Measurements from ENCODE around the gene MAP1LC3B.
"Not testable (repeated sequence)": the region's sequence is repeated elsewhere in the genome, so short reads cannot be mapped to it uniquely, and the experiment has no call there.

Gene MAP1LC3B

DNA sequence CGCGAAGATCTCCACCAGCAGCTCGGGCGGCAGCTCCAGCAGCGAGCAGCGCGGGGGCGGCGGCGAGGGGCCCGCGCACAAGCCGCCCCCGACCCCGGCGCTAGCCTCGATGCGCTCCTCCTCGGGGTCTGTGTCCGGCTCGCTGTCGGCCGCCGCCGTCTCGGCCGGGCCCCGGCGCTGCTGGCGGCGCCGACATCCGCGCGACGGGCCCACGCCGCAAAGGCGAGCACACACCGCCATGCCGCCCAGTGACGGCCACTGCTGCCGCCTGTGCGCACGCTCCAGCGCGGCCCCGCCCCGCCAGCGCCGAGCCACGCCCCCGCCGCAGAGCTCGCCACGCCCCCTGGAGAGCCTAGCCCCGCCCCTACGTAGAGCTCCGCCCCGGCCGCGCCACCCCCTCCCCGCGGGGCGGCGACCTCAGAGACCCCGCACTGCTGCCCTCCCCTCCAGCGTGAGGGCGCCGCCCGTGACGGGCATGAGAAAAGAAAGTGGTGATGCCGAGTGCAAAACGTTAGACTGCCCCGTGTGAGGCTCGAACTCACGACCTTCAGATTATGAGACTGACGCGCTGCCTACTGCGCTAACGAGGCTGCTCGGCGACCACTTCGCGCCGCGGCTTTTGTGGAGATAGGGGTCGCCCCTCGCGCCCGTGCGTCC lies 8.5 kb upstream of the MAP1LC3B start, which contains the start of gene FBXO31:
FBXO31 (minus strand) TSS at position 272 of the 657 bp plus-strand sequence; CDS start at position 240, 32 bp downstream.
- no peak for FAIRE-seq

DNA sequence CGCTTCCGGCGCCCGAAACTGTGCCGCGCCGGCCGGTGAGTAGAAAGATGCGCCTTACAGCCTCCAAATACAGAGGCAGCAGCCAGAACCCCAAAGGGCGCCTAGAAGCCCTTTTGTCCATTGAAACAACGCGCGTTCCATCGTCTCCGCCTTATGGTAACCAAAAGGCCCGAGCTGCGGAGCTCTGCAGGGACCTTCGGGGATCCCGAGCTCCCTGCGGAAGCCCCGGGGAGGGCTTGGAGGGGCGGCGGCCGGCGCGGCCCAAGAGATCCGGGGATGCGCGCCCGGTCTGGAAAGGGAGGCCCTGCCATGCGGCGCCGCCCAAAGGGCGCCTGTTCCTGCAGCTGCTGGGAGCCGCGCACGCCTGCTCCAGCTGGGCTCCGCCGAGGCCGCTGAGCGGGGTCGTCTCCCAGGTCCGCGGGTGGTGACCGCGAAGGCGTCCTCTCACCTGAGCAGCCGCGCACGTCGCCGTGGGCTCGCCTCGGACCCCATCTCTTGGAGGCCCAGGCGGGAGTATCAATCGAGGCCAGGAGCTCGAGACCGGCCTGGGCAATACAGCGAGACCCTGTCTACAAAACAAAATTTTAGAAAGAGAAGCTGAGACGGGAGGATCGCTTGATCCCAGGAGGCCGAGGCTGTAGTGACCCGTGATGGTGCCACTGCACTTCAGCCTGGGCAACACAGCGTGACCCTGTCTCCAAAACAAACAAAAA lies 7.8 kb upstream of the MAP1LC3B start:
- no peak for FAIRE-seq

DNA sequence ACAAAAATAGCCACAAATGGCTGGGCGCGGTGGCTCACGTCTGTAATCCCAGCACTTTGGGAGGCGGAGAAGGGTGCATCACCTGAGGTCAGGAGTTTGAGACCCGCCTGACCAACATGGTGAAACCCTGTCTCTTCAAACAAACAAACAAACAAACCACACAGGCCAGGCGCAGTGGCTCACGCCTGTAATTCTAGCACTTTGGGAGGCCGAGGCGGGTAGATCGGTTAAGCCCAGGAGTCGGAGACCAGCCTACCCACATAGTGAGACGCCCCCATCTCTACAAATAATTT lies 7.3 kb upstream of the MAP1LC3B start:
- FAIRE-seq, result not testable (repeated sequence)

DNA sequence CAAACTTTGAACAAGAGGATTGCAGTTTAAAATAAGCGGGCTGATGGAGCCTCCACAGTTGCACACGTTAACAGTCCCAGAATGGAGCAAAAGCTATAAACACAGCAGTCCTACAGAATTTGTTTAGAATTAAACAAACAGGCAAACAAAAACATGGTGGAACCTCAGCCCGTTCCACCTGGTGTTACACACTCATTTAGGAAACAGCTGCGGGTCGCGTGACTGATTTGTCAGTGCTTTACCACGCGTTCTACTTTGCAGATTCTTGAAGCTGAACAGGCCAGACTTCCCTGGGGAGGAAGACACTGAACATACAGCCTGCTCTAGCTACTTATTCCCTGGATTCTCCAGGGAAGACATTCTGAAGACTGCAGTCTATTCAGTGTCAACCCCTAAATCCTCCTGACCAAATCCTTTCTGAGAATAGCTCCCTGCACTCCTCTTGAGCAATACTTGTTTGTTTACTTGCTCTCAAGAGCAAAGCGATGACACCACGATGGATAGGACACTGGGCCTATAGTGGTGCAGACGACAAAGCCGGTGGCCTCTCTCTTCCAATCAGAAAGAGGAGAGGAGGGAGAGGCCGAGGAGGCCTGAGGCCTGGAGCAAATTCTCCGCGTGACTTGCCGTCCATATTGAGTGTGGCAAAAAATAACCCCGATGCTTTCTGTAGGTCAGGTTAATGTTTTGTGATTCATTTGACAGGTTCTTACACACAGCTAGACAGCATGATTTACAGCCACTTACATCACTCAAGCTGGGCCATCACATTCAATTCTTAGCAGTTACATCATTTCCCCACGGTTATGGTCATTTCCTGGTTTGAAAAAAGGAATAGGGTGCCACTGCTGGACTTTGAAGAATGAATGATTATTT lies 4.0 kb upstream of the MAP1LC3B start:
- FAIRE-seq, result peak; percentile 95

DNA sequence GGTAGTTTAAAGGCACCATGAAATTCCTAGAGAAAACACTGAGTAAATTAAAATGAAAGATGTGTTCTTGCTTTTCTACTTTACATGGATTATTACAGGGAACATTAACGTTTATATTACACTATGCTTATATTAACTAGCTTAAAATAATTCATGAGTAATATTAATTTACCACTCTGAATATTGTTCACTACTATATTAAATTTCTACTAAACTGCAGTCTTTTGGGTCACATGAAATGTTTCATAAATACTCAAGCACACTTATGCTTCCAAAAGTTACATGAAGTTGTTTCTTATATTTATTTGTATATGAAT lies 3.4 kb upstream of the MAP1LC3B start:
- no peak for FAIRE-seq

- no peak for FAIRE-seq
Measured at GRCh38 chr16:87389245-87389644, 2.9 kb upstream of the MAP1LC3B start.

GRCh38 chr16:87389914-87390313 lies 2.2 kb upstream of the MAP1LC3B start:
- not testable (repeated sequence) for FAIRE-seq

DNA sequence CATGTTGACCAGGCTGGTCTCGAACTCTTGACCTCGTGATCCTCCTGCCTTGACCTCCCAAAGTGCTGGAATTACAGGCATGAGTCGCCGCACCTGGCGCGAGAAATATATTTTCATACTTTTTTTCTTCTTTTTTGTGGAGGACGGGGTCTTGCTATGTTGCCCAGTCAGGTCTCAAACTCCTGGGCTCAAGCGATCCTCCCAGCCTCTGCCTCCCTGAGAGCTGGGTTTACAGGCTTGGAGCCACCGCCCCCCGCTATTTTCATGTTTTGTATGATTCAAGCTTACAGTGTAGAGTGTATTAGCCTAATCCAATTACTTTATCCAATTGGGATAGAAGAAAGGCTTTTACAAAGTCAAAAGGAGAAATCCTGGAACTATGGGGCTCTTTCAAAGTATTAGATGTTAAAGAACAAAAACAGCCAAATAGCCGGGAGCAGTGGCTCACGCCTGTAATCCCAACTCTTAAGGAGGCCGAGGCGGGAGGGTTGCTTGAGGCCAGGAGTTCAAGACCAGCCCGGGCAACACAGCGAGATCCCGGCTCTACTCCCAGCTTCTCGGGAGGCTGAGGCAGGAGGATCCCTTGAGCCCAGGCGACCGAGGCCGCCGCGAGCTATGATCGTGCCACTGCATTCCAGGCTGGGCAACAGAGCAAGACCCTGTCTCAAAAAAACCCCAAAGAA lies 1.4 kb upstream of the MAP1LC3B start:
- FAIRE-seq, result no peak

DNA sequence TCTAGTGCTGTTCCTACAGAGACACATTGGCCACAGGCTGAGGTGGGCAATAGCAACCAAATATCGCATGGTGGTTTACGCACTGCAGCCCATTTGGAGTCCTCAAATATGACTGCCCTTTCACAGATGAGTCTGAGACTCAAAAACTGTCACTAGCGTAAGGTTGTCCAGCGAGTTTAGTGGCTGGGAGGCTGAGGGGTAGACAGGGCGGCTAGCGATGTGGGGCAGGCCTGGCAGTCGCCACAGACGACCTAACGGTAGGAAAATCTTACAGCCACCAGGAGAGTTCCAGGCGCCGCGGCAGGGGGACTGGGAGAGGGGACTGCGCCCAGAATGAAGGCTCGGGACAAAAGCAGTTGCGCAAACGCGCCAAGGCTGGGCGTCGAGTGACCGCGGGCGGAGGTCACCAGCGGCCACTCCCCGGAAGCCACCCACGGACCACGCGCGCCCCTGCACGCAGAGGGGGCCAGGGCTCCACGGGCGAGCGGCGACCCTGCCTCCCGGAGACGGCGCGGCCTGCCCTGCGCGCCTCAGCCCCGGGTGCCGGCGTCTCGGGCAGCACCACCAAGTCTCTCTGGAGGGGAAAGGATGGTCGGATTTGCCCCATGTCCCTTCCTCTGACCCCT lies 699 bp upstream of the MAP1LC3B start:
- FAIRE-seq, result no peak

GRCh38 chr16:87392821-87393679 lies 914 bp downstream of the MAP1LC3B start:
- FAIRE-seq, result no peak

- no peak for FAIRE-seq
Measured at GRCh38 chr16:87393680-87394055, 1.5 kb downstream of the MAP1LC3B start.

DNA sequence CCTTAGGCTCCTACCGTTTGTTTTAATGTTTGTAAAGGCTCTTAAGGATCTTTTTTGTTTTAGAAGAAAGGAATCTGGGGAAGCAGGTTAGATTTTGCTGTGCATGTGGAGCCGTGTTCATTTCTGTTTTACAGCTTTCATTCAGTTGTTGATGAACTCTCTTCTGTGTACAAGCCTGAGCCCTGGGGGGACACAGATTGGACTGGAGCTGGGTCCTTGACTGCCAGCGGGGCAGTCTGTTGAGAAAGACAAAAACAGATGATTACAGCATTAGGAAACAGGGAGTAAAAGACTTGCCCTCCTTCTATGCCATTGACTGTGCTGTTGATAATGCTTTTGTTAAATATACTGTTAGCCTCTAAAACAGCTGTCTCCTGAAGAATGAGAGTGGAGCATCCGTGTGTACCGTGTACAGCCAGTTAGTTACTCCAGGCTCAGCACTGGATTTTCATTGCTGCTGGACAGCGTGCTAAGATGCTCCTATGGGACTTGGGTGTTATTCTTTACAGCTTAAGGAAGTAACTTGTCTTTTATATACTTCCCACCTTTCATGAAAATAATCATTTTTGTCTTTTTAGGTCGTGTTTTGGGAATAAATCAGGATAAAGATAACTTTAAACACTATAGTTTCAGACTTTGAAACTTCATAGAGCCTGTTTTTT lies 3.2 kb downstream of the MAP1LC3B start:
- no peak for FAIRE-seq

GRCh38 chr16:87404764-87405625 lies 12.9 kb downstream of the MAP1LC3B start:
- no peak for FAIRE-seq

GRCh38 chr16:87406495-87407088 lies 14.5 kb downstream of the MAP1LC3B start:
- FAIRE-seq, result no peak

DNA sequence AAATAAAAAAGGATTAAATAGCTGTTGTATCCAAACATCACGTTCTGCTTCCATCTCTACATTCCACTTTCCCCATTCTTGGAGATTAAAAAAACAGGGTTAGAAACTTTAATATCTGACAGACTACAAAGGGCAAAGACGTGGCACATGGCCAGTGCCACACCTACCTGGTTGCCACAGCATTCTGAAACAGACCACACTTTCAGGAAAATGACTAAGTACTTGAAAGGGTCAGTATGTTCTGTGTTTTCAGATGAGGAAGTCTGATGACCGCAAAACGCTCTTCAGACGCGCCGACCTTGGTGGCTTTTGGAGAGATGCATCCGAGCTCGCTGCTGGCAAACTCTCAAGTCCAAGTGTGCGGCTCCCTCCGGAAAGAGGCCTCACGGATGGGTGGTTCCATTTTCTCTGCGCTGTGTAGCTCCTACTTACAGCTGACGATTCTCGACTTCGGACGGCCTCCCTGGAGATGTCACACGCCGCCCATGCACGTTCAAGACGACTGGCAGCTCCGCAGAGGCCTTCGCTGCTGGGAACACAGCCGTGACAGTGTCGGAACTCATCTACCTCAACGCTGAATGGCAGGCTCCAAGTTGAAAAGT lies 15.5 kb downstream of the MAP1LC3B start:
- FAIRE-seq, result no peak

- no peak for FAIRE-seq
Measured at GRCh38 chr16:87409153-87409552, 17.0 kb downstream of the MAP1LC3B start.

DNA sequence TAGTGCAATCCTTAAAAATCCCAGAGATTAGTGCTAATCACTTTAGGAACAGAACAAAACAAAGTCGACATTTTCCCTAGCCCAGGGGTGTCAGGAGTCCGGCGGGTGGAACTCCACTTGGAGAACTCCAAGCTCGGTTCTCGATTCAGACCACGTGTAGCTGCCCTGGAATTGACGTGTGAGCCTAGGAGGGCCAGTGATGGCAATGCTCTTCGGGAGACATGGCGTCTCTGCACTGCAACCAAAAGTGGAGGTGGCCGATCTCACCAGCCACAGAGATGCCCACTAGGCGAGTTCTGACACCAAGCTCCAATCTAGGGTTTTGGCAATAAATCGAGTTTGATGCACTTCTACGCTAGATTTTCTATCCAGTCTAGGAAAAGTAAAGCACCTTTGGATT lies 17.6 kb downstream of the MAP1LC3B start:
- FAIRE-seq, result no peak

DNA sequence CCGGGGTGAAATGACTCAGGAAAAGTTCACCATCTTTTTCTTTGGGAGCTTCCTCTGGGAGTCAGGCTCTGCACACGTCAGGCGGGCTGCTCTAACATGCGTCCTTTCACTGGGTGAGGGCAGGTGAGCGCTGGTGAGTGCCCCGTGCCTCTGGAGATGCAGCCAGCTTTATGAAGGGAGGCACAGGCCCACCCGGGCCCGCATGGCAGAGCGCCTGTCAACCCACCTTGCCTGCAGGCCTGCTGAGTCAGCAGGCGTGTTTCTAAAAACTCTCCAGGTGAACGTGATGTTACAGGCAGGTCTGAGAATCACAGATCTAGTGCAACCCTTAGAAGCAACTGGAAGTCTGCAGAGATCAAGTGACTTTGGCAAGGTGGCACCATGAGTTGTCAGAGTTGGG lies 18.4 kb downstream of the MAP1LC3B start:
- no peak for FAIRE-seq

DNA sequence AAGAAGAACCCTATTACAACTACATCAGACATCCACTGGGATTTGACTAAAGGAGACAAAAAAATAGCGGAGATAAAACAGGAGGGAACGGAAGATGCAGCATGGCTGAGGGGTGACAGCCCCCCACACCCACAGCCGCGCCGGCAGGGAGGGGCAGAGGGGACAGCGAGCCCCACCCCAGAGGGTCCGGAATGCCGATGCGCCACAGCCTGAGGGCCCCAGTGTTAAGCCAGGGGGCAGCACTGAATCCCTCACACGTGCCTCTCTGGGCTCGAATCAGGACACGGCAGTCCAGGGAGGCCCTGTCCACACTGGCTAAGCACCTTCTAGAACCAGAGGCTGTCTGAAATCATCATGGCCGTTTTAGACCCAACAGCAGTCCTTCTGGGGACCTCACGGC lies 18.8 kb downstream of the MAP1LC3B start:
- FAIRE-seq, result no peak

Measured in A204.1 (cell line).